ENCODE results near the gene LMCD1.

DNA sequence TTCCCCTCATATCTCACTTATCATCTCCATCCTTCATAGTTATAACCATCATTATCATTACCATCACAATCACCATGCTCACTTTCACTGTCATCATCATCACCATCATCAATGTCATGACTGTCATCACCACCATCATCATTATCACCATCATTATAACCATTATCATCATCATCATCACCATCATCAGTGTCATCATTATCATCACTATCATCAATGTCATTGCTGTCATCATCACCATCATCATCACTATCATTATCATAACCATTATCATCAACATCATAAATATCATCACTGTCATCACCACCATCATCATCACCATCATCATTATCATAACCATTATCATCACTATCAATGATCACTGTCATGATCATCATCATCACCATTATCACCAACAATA, 98.8 kb downstream of the LMCD1 start:
- no peak for TF ChIP-seq CTCF (IDR thresholded peaks at IDR 0.05)
- no peak for TF ChIP-seq EZH2 (IDR thresholded peaks at IDR 0.05; ENCODE audit: borderline replicate concordance, insufficient read depth, low read depth, low read length, poor library complexity, severe bottlenecking)
